HL-60/S4 (cell line): Measurements from ENCODE around the gene OR52N1.

Source experiments
- in situ Hi-C: fragments of 300-500 bp; cut with MboI; formaldehyde crosslinking; loops from 2 replicates; pipeline ENCODE4 v1.14.3; 2022; ENCODE audit warnings: low sequenced_read_pairs

Gene OR52N1

GRCh38 chr11:5791165-5791564 is at the start of gene OR52N1:
Gene OR52N1, minus strand, starts transcription at chr11:5791265. Its CDS starts 2,449 bp downstream, at chr11:5788816.
- in situ Hi-C loops: no loop called here

GRCh38 chr11:5837695-5838094 is 46.6 kb upstream of the OR52N1 start:
- in situ Hi-C loops: no loop called here

- in situ Hi-C loops: no loop called here
Observed at GRCh38 chr11:5833446-5833845, 42.4 kb upstream of the OR52N1 start.

- in situ Hi-C loops: no loop called here
Observed at GRCh38 chr11:5831196-5831829, 40.2 kb upstream of the OR52N1 start.

- in situ Hi-C loops: no loop called here
Observed at GRCh38 chr11:5818245-5818886, 27.3 kb upstream of the OR52N1 start.

GRCh38 chr11:5815534-5815933 is 24.5 kb upstream of the OR52N1 start:
- in situ Hi-C loops: no loop called here

- in situ Hi-C loops: no loop called here
Observed at GRCh38 chr11:5809905-5810795, 19.1 kb upstream of the OR52N1 start.

- in situ Hi-C loops: no loop called here
Observed at GRCh38 chr11:5809122-5809519, 18.1 kb upstream of the OR52N1 start.

- in situ Hi-C loops: no loop called here
Observed at GRCh38 chr11:5808500-5809121, 17.5 kb upstream of the OR52N1 start, which contains the start of gene OR52N2. Gene OR52N2, plus strand, starts transcription at chr11:5808924. Its CDS starts 11,412 bp downstream, at chr11:5820336.

GRCh38 chr11:5807580-5807979 is 16.5 kb upstream of the OR52N1 start:
- in situ Hi-C loops: no loop called here

GRCh38 chr11:5803982-5804381 is 12.9 kb upstream of the OR52N1 start:
- in situ Hi-C loops: no loop called here

- in situ Hi-C loops: no loop called here
Observed at GRCh38 chr11:5796541-5796940, 5.5 kb upstream of the OR52N1 start.

- in situ Hi-C loops: no loop called here
Observed at GRCh38 chr11:5783255-5783654, 7.8 kb downstream of the OR52N1 start, which contains the start of gene OR52N5. Gene OR52N5, minus strand, starts transcription at chr11:5783355. Its CDS starts 4,721 bp downstream, at chr11:5778634.

- in situ Hi-C loops: no loop called here
Observed at GRCh38 chr11:5767056-5767455, 24.0 kb downstream of the OR52N1 start.

GRCh38 chr11:5753943-5754342 is 37.1 kb downstream of the OR52N1 start, which contains the start of gene OR52N4:
Gene OR52N4, plus strand, starts transcription at chr11:5754243. Its CDS starts 498 bp downstream, at chr11:5754741.
- in situ Hi-C loops: no loop called here

GRCh38 chr11:5749836-5750235 is 41.2 kb downstream of the OR52N1 start:
- in situ Hi-C loops: no loop called here

GRCh38 chr11:5746614-5747013 is 44.5 kb downstream of the OR52N1 start:
- in situ Hi-C loops: no loop called here

GRCh38 chr11:5738431-5738830 is 52.6 kb downstream of the OR52N1 start:
- in situ Hi-C loops: no loop called here

- in situ Hi-C loops: no loop called here
Observed at GRCh38 chr11:5737670-5738392, 53.2 kb downstream of the OR52N1 start.

GRCh38 chr11:5737091-5737490 is 54.0 kb downstream of the OR52N1 start:
- in situ Hi-C loops: no loop called here
